DND-41 (cell line): ENCODE results near the gene TCEA2.

Experiments
- ATAC-seq: fragments of 200-7000 bp; cut with Tn5 transposase; 3 replicates; pipeline ENCODE4 v1.9.1; 2021; ENCODE audit warnings: low read depth; ENCODE audit not compliant: insufficient read depth
- DNase-seq: peaks from one replicate; pipeline ENCODE4 v3.0.0-alpha.2; 2020
- H2AFZ ChIP-seq: 2 replicates; pipeline ENCODE4 v1.6.0; 2012; ENCODE audit warnings: low read depth, low read length
- H3K27ac ChIP-seq: 2 replicates; pipeline ENCODE4 v1.5.1; 2012; ENCODE audit warnings: low read length, inconsistent platforms
- H3K27me3 ChIP-seq: fragments of 200-600 bp; sonication (generic); 2 replicates; pipeline ENCODE4 v1.6.0; 2012; ENCODE audit warnings: low read length, mild to moderate bottlenecking, inconsistent platforms; ENCODE audit not compliant: insufficient read depth, poor library complexity
- H3K36me3 ChIP-seq: 2 replicates; pipeline ENCODE4 v1.5.1; 2012; ENCODE audit warnings: low read length, inconsistent platforms; ENCODE audit not compliant: insufficient read depth
- H3K4me1 ChIP-seq: 2 replicates; pipeline ENCODE4 v1.5.1; 2012; ENCODE audit warnings: mild to moderate bottlenecking, low read length; ENCODE audit not compliant: insufficient read depth
- H3K4me2 ChIP-seq: 2 replicates; pipeline ENCODE4 v1.6.0; 2012; ENCODE audit warnings: mild to moderate bottlenecking, moderate library complexity, low read length, inconsistent platforms; ENCODE audit not compliant: insufficient read depth
- H3K4me3 ChIP-seq, 2 experiments: fragments of 200-600 bp in 1 of 2; shearing (Covaris generic) in 1 of 2; 2 replicates each; pipeline ENCODE4 v1.5.1; 2012 to 2016; ENCODE audit warnings: inconsistent platforms in 2 of 2, low read length in 2 of 2, mild to moderate bottlenecking in 2 of 2, low read depth in 1 of 2, moderate library complexity in 1 of 2
- H3K79me2 ChIP-seq: 2 replicates; pipeline ENCODE4 v1.6.0; 2012; ENCODE audit warnings: low read length, inconsistent platforms; ENCODE audit not compliant: insufficient read depth
- H3K9ac ChIP-seq: 2 replicates; pipeline ENCODE4 v1.6.0; 2012; ENCODE audit warnings: low read depth, mild to moderate bottlenecking, inconsistent platforms, low read length, moderate library complexity
- H3K9me3 ChIP-seq: 2 replicates; pipeline ENCODE4 v1.5.1; 2012; ENCODE audit warnings: low read length, moderate library complexity, mild to moderate bottlenecking, inconsistent platforms; ENCODE audit not compliant: insufficient read depth, severe bottlenecking
- H4K20me1 ChIP-seq: 2 replicates; pipeline ENCODE4 v1.6.0; 2012; ENCODE audit warnings: low read length; ENCODE audit not compliant: insufficient read depth
- CTCF ChIP-seq: IDR thresholded peaks from 2 replicates; pipeline ENCODE4 v1.5.1; 2012; ENCODE audit warnings: borderline replicate concordance, low read length, moderate library complexity, mild to moderate bottlenecking; ENCODE audit not compliant: poor library complexity, severe bottlenecking; ENCODE audit errors: extremely low read depth
- EZH2 ChIP-seq: IDR thresholded peaks from 3 replicates; pipeline ENCODE4 v1.6.1; 2012; ENCODE audit warnings: borderline replicate concordance, low read depth, mild to moderate bottlenecking, moderate library complexity, low read length, inconsistent platforms; ENCODE audit not compliant: severe bottlenecking

TCEA2 gene

GRCh38 chr20:64108731-64109681 is 46.0 kb downstream of the TCEA2 start:
- peaks cover 7% of the 10 kb centered on the region; the same call in 1 of the 2 replicates for H4K20me1 ChIP-seq
- H3K9ac ChIP-seq, result no peak overlapping the region
- no peak overlapping the region for H3K4me2 ChIP-seq
- no peaks in the 10 kb centered on the region for H3K79me2 ChIP-seq
- H3K36me3 ChIP-seq, result no peaks in the 10 kb centered on the region
- H3K4me3 ChIP-seq, result no peak overlapping the region
- H2AFZ ChIP-seq, result no peak overlapping the region
- H3K4me1 ChIP-seq, result no peaks in the 10 kb centered on the region
- H3K27ac ChIP-seq, result no peak overlapping the region
- TF ChIP-seq EZH2, result no peak
- no peak for TF ChIP-seq CTCF
- no peaks in the 10 kb centered on the region for H3K9me3 ChIP-seq
- DNase-seq (no peak), ATAC-seq (no peak)
- peaks cover 4% of the 10 kb centered on the region for H3K27me3 ChIP-seq

- Histone ChIP-seq H3K4me3 (no peak overlapping the region), H3K36me3 (no peaks in the 10 kb centered on the region), H3K9me3 (no peaks in the 10 kb centered on the region), H2AFZ (no peak overlapping the region), H3K9ac (no peak overlapping the region), H3K4me2 (no peak overlapping the region), H3K4me1 (no peaks in the 10 kb centered on the region), H3K27ac (no peak overlapping the region), H3K79me2 (no peaks in the 10 kb centered on the region), H4K20me1 (peaks cover 16% of the 10 kb centered on the region), H3K27me3 (peaks cover 4% of the 10 kb centered on the region)
- ATAC-seq (no peak), DNase-seq (no peak)
- TF ChIP-seq EZH2 (no peak), CTCF (no peak)
These were observed 46.9 kb downstream of the TCEA2 start for GRCh38 chr20:64109831-64110391.

- DNase-seq, result no peak
- no peak overlapping the region for H2AFZ ChIP-seq
- peaks cover 16% of the 10 kb centered on the region for H4K20me1 ChIP-seq
- H3K4me3 ChIP-seq, result no peak overlapping the region
- peaks cover 4% of the 10 kb centered on the region for H3K27me3 ChIP-seq
- no peaks in the 10 kb centered on the region for H3K79me2 ChIP-seq
- H3K4me2 ChIP-seq, result no peak overlapping the region
- no peaks in the 10 kb centered on the region for H3K9me3 ChIP-seq
- no peaks in the 10 kb centered on the region for H3K4me1 ChIP-seq
- no peak overlapping the region for H3K27ac ChIP-seq
- TF ChIP-seq EZH2 (no peak), CTCF (no peak)
- no peak for ATAC-seq
- no peaks in the 10 kb centered on the region for H3K36me3 ChIP-seq
- no peak overlapping the region for H3K9ac ChIP-seq
These were observed 47.5 kb downstream of the TCEA2 start for GRCh38 chr20:64110411-64111068.
